RWPE2 (cell line): Measurements from ENCODE around the gene ASB13.

Experiments used
- ATAC-seq: fragments of 200-7000 bp; cut with Tn5 transposase; 3 replicates; pipeline ENCODE4 v1.9.1; 2021; ENCODE audit warnings: low read depth
- DNase-seq: peaks from one replicate; pipeline ENCODE4 v3.0.0-alpha.2; 2020; ENCODE audit warnings: low spot score
- H3K27ac ChIP-seq: fragments of 450-650 bp; 2 replicates; pipeline ENCODE4 v1.5.1; 2017; ENCODE audit warnings: mild to moderate bottlenecking; ENCODE audit not compliant: poor library complexity, severe bottlenecking
- H3K27me3 ChIP-seq: fragments of 250-450 bp; sonication (Bioruptor Pico); 2 replicates; pipeline ENCODE4 v1.5.1; 2021; ENCODE audit warnings: mild to moderate bottlenecking, moderate library complexity; ENCODE audit not compliant: insufficient read depth, poor library complexity, severe bottlenecking
- H3K36me3 ChIP-seq: fragments of 250-450 bp; sonication (Bioruptor Pico); 2 replicates; pipeline ENCODE4 v1.5.1; 2020; ENCODE audit warnings: low read depth, mild to moderate bottlenecking, moderate library complexity
- H3K4me1 ChIP-seq: fragments of 250-450 bp; sonication (Bioruptor Pico); 2 replicates; pipeline ENCODE4 v1.5.1; 2021; ENCODE audit warnings: mild to moderate bottlenecking, moderate library complexity; ENCODE audit not compliant: insufficient read depth, poor library complexity, severe bottlenecking
- H3K4me3 ChIP-seq: fragments of 250-450 bp; sonication (Bioruptor Pico); 2 replicates; pipeline ENCODE4 v1.5.1; 2021; ENCODE audit warnings: mild to moderate bottlenecking, moderate library complexity; ENCODE audit not compliant: severe bottlenecking
- H3K9me3 ChIP-seq: fragments of 250-450 bp; sonication (Bioruptor Pico); 2 replicates; pipeline ENCODE4 v1.5.1; 2021; ENCODE audit warnings: mild to moderate bottlenecking, moderate library complexity; ENCODE audit not compliant: severe bottlenecking
- TF ChIP-seq, protein P1 (sequence below): fragments of 450-650 bp; IDR thresholded peaks from one replicate; pipeline ENCODE4 v1.5.1; 2017; ENCODE audit warnings: mild to moderate bottlenecking, moderate library complexity; ENCODE audit not compliant: poor library complexity, severe bottlenecking

ASB13 gene

DNA sequence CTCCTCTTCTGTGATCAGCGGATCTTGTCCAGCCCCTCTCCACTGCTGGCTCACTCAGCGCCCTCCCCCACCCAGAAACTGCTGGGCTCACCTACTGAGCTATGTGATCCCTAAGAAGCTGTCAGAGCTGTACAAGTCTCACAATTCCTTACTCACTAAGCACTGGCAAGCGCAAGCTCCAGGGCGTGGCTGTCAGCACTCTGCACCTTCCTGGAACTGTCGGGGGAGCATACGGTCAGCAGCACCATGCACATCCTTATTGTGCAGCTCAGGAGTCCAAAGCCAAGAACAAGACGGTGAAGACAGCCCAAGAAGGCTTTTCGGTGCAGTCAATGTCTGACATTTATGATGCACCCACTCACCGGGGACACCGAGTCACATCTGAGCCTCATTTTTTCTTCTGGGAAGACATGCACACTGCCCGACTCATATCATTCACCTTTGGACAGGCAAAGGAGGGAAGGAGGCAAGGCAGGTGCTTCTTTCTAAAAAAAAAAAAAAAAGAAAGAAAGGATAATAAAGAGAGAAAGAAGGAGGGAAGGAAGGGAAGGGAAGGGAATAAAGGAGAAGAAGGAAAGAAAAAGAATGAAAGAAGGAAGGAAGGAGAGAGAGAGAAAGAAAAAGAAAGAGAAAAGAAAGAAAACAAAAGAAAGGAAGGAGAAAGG is 56.3 kb downstream of the ASB13 start:
- Histone ChIP-seq H3K4me3 (no peak overlapping the region), H3K9me3 (no peaks in the 10 kb centered on the region), H3K27ac (peak overlapping the region; percentile 82), H3K36me3 (no peaks in the 10 kb centered on the region), H3K4me1 (peaks cover 25% of the 10 kb centered on the region), H3K27me3 (no peaks in the 10 kb centered on the region)
- TF ChIP-seq, protein P1, sequence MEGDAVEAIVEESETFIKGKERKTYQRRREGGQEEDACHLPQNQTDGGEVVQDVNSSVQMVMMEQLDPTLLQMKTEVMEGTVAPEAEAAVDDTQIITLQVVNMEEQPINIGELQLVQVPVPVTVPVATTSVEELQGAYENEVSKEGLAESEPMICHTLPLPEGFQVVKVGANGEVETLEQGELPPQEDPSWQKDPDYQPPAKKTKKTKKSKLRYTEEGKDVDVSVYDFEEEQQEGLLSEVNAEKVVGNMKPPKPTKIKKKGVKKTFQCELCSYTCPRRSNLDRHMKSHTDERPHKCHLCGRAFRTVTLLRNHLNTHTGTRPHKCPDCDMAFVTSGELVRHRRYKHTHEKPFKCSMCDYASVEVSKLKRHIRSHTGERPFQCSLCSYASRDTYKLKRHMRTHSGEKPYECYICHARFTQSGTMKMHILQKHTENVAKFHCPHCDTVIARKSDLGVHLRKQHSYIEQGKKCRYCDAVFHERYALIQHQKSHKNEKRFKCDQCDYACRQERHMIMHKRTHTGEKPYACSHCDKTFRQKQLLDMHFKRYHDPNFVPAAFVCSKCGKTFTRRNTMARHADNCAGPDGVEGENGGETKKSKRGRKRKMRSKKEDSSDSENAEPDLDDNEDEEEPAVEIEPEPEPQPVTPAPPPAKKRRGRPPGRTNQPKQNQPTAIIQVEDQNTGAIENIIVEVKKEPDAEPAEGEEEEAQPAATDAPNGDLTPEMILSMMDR: no peak
- no peak for DNase-seq
- ATAC-seq: peak; percentile 79

DNA sequence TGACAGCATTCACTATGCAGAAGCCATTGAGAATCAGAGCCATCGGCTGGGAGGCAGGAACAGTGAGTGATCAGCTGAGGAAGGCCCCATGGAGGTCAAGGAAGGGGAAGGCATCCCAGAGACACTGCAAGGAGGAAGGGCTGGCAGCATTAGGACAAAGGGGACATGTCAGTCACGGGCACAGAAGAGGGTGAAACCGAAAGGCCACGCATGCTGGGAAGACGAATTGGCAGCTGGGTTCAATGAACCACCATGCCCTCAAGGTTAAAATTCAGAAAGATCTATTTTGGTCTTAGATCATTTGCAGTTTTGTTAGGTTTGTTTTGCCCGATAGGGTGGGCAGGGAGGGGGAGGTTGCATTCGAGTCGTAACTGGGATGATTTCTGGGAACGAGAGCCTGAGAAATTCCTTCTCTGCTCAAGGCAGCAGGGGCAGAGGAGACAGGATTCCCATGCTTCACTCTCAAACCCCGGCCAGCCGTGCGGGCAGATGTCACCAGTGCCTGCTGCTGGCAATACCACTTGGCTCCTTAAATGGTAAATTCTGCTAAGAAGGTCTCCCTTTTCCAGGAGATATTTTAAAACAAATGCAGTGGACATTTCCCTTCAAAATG is 57.7 kb downstream of the ASB13 start:
- DNase-seq: no peak
- H3K4me1 ChIP-seq: peaks cover 20% of the 10 kb centered on the region
- H3K9me3 ChIP-seq: no peaks in the 10 kb centered on the region
- ATAC-seq: no peak
- no peak overlapping the region for H3K4me3 ChIP-seq
- H3K27ac ChIP-seq: peak overlapping the region; percentile 82
- no peaks in the 10 kb centered on the region for H3K27me3 ChIP-seq
- TF ChIP-seq, protein P1: no peak
- no peaks in the 10 kb centered on the region for H3K36me3 ChIP-seq

DNA sequence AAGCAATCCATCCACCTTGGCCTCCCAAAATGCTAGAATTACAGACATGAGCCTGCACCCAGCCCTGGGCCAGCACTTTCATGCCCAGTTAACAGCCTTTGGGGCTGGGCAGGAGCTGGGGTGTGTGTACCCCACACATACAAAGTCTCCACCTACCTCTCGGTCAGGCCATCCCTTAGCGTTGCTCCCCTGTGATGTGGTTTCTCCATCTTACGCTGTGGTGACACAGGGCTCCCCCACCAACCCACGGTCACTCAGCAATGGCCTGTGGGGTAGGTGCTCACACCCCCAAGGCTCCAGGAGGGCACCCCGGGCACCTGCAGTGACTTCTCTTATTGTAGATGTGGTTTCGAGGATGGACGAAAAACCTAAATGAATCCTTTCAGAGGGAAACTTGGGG is 58.8 kb downstream of the ASB13 start:
- Histone ChIP-seq H3K4me1 (peaks cover 20% of the 10 kb centered on the region), H3K36me3 (no peaks in the 10 kb centered on the region), H3K9me3 (no peaks in the 10 kb centered on the region), H3K27ac (no peak overlapping the region), H3K27me3 (no peaks in the 10 kb centered on the region), H3K4me3 (no peak overlapping the region)
- no peak for ATAC-seq
- DNase-seq: no peak
- TF ChIP-seq, protein P1: no peak

DNA sequence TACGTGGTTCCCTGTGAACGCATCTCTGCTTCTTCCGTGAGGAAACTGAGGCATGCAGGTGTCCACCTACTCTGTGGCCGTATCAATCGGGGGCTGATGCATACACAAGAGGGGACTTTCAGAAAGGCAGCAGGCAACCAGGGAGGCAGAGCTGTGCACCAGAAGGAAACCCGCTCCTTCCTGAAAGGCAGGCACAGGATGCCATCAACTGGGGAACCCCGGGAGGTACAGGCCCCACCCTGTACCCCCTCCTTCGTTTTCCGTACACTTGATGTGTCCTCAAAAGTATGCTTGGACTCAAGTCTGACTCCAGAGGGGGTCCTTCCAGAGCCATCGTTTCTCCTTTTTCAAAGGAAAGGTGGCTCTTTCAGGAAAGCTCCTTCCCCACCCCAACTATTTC is 59.5 kb downstream of the ASB13 start:
- no peaks in the 10 kb centered on the region for H3K36me3 ChIP-seq
- no peak overlapping the region for H3K27ac ChIP-seq
- H3K27me3 ChIP-seq: no peaks in the 10 kb centered on the region
- DNase-seq: no peak
- no peaks in the 10 kb centered on the region for H3K9me3 ChIP-seq
- TF ChIP-seq, protein P1: no peak
- no peak overlapping the region for H3K4me3 ChIP-seq
- ATAC-seq: no peak
- H3K4me1 ChIP-seq: peaks cover 20% of the 10 kb centered on the region

DNA sequence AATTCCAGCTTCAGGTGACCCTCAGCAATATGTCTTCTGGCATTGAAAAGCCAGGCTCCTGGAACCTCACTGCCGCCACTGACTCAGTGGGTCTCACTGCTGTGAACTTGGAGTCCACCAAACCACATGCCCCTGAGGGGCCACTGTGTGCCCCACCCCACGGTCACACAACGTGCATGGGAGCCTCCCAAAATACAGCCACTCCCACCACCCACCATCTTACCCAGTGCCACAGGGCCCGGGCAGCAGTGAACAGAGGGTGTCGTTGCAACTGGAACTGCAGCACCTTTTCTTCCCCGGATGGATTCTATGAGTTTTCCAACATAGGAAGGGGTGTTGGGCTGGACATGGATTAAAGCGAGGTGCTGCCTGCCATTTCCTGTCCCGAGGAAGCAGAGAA is 60.1 kb downstream of the ASB13 start:
- H3K36me3 ChIP-seq: no peaks in the 10 kb centered on the region
- no peak overlapping the region for H3K4me3 ChIP-seq
- peaks cover 20% of the 10 kb centered on the region for H3K4me1 ChIP-seq
- ATAC-seq (no peak), DNase-seq (no peak)
- H3K27me3 ChIP-seq: no peaks in the 10 kb centered on the region
- no peaks in the 10 kb centered on the region for H3K9me3 ChIP-seq
- H3K27ac ChIP-seq: no peak overlapping the region
- TF ChIP-seq, protein P1: no peak
